ENCODE results near the gene PIK3AP1.

DNA sequence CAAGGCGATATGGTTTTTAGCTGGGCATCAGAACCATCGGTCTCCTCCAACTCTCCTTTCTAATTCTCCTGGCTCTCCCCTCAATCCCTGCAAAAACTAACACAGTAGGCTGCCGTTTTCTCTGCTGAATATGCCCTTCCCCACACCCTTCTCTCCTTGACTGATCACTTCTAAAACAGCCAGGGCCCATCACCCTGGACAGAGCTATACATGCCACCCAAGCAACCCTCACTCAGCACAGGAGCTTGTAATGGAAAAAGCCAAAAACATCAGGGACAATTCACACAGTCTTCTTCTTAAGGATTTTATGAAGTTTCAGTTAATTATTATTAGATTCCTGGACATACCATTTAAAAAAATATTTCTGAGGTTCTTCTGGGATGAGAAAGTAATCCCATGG lies 61.5 kb downstream of the PIK3AP1 start:
- TF ChIP-seq, protein P1, sequence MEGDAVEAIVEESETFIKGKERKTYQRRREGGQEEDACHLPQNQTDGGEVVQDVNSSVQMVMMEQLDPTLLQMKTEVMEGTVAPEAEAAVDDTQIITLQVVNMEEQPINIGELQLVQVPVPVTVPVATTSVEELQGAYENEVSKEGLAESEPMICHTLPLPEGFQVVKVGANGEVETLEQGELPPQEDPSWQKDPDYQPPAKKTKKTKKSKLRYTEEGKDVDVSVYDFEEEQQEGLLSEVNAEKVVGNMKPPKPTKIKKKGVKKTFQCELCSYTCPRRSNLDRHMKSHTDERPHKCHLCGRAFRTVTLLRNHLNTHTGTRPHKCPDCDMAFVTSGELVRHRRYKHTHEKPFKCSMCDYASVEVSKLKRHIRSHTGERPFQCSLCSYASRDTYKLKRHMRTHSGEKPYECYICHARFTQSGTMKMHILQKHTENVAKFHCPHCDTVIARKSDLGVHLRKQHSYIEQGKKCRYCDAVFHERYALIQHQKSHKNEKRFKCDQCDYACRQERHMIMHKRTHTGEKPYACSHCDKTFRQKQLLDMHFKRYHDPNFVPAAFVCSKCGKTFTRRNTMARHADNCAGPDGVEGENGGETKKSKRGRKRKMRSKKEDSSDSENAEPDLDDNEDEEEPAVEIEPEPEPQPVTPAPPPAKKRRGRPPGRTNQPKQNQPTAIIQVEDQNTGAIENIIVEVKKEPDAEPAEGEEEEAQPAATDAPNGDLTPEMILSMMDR (conservative IDR thresholded peaks at IDR 0.05): no peak
- TF ChIP-seq EZH2 (IDR thresholded peaks at IDR 0.05; ENCODE audit: low read depth): no peak
